ENCODE measurements around the gene TPRG1.

DNA sequence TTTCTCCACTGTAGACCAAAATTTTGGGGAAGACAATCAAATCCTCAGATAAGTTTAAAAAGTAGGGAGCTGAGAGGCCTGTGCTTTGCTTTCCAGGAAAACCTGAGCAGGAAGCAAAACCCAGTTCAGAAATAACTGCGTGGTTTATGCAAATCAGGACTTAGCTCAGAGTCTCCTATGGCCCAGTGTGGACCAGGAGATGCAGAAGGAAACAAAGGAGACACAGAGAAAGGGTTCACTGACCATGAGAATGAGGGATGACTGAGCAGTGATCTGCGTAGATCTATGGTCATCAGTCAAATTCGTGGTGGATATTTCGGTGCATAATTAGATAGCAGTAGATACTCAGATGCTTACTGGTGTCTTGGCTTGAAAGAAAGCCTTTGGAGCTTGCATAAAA is 196.6 kb downstream of the TPRG1 start:
- TF ChIP-seq, protein P1, sequence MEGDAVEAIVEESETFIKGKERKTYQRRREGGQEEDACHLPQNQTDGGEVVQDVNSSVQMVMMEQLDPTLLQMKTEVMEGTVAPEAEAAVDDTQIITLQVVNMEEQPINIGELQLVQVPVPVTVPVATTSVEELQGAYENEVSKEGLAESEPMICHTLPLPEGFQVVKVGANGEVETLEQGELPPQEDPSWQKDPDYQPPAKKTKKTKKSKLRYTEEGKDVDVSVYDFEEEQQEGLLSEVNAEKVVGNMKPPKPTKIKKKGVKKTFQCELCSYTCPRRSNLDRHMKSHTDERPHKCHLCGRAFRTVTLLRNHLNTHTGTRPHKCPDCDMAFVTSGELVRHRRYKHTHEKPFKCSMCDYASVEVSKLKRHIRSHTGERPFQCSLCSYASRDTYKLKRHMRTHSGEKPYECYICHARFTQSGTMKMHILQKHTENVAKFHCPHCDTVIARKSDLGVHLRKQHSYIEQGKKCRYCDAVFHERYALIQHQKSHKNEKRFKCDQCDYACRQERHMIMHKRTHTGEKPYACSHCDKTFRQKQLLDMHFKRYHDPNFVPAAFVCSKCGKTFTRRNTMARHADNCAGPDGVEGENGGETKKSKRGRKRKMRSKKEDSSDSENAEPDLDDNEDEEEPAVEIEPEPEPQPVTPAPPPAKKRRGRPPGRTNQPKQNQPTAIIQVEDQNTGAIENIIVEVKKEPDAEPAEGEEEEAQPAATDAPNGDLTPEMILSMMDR (conservative IDR thresholded peaks at IDR 0.05; ENCODE audit: low read depth, low read length): no peak
- TF ChIP-seq EZH2 (IDR thresholded peaks at IDR 0.05; ENCODE audit: borderline replicate concordance, low read depth, low read length, poor library complexity, severe bottlenecking): no peak

Measured in A673 (cell line).